ENCODE data around the gene DIPK1A. TPM values are rescaled to one million over a fixed set of nuclear protein-coding genes. Genes with fewer than 3 reads are reported as not detected.

Gene DIPK1A
- total and polyA plus RNA-seq, 11 donors: 2.8 to 11.6 (median 6.2) TPM

- H3K36me3 ChIP-seq: peaks cover 0 to 18% (median 0%) of the 10 kb centered on the region in 9 donors
- DNase-seq: no peak
- ATAC-seq: no peak
- H3K4me1 ChIP-seq: peaks cover 0 to 10% (median 0%) of the 10 kb centered on the region in 12 donors
- no peak overlapping the region for H3K4me3 ChIP-seq
- WGBS, 4 donors: 65 to 77% (median 69%) methylated on average over 4 of the region's 4 CpGs
- intact Hi-C loops (cut with DNase I): no loop called here
- peak overlapping the region in 1 of 12 donors; percentile 12 for H3K27ac ChIP-seq
- TF ChIP-seq CTCF (IDR thresholded peaks at IDR 0.05): no peak
- no peak for TF ChIP-seq POLR2A (IDR thresholded peaks at IDR 0.05)
- H3K27me3 ChIP-seq: no peaks in the 10 kb centered on the region
- H3K9me3 ChIP-seq: peaks cover 0 to 7% (median 0%) of the 10 kb centered on the region in 12 donors
Measured at GRCh38 chr1:92877081-92877711, 84.1 kb downstream of the DIPK1A start.

- DNase-seq (no peak), ATAC-seq (no peak)
- no peak overlapping the region for H3K4me3 ChIP-seq
- peaks cover 0 to 10% (median 0%) of the 10 kb centered on the region in 12 donors for H3K9me3 ChIP-seq
- H3K27ac ChIP-seq: no peak overlapping the region
- peaks cover 0 to 10% (median 0%) of the 10 kb centered on the region in 12 donors for H3K4me1 ChIP-seq
- no peak for TF ChIP-seq POLR2A (IDR thresholded peaks at IDR 0.05)
- no peak for TF ChIP-seq CTCF (IDR thresholded peaks at IDR 0.05)
- no peaks in the 10 kb centered on the region for H3K27me3 ChIP-seq
- intact Hi-C loops (cut with DNase I): no loop called here
- peaks cover 0 to 18% (median 0%) of the 10 kb centered on the region in 9 donors for H3K36me3 ChIP-seq
- 94 to 95% (median 94%) methylated on average over 4 of the region's 4 CpGs for WGBS, 4 donors
Measured at GRCh38 chr1:92876351-92876750, 84.9 kb downstream of the DIPK1A start.

GRCh38 chr1:92874987-92875386, 86.3 kb downstream of the DIPK1A start:
- Histone ChIP-seq H3K4me1 (peaks cover 0 to 10% (median 0%) of the 10 kb centered on the region in 12 donors), H3K4me3 (no peak overlapping the region), H3K9me3 (peaks cover 0 to 10% (median 0%) of the 10 kb centered on the region in 12 donors), H3K27ac (no peak overlapping the region), H3K36me3 (peaks cover 0 to 18% (median 0%) of the 10 kb centered on the region in 9 donors), H3K27me3 (no peaks in the 10 kb centered on the region)
- no peak for TF ChIP-seq POLR2A (IDR thresholded peaks at IDR 0.05)
- intact Hi-C loops (cut with DNase I): no loop called here
- WGBS, 4 donors: 86 to 93% (median 90%) methylated on average over 2 of the region's 2 CpGs
- no peak for DNase-seq
- no peak for ATAC-seq

- WGBS, 4 donors: 69 to 81% (median 75%) methylated on average over 2 of the region's 2 CpGs
- no peak overlapping the region for H3K4me3 ChIP-seq
- H3K27ac ChIP-seq: no peak overlapping the region
- DNase-seq (no peak), ATAC-seq (no peak)
- no peaks in the 10 kb centered on the region for H3K27me3 ChIP-seq
- peaks cover 0 to 5% (median 0%) of the 10 kb centered on the region in 12 donors for H3K4me1 ChIP-seq
- H3K36me3 ChIP-seq: peaks cover 0 to 18% (median 0%) of the 10 kb centered on the region in 9 donors
- H3K9me3 ChIP-seq: peaks cover 0 to 10% (median 0%) of the 10 kb centered on the region in 12 donors
- TF ChIP-seq CTCF (IDR thresholded peaks at IDR 0.05) (no peak), POLR2A (IDR thresholded peaks at IDR 0.05) (no peak)
- intact Hi-C loops (cut with DNase I): no loop called here
Measured at GRCh38 chr1:92872719-92873118, 88.5 kb downstream of the DIPK1A start.
